Heart right ventricle (tissue), 16 donors: Measurements from ENCODE around the gene EMC8. TPM values are rescaled to one million over a fixed set of nuclear protein-coding genes. Genes with fewer than 3 reads are reported as not detected.

Source experiments
- ATAC-seq, 8 donors: fragments of 200-7000 bp; cut with Tn5 transposase; one replicate each; pipeline ENCODE4 v1.9.1; 2020; ENCODE audit warnings: mild to moderate bottlenecking in 8 of 8, moderate library complexity in 8 of 8, moderate number of reproducible peaks in 1 of 8
- DNase-seq, 2 donors: peaks; one replicate each; pipeline ENCODE4 v3.0.0-alpha.2; 2020
- H3K27ac ChIP-seq, 10 donors: fragments of 200-600 bp; sonication (generic) in 2 of 10; one replicate each; pipeline versions ENCODE4 v1.5.0 to v1.8.0; 2020 to 2022; ENCODE audit warnings: mild to moderate bottlenecking in 3 of 10
- H3K27me3 ChIP-seq, 7 donors: fragments of 200-600 bp; one replicate each; pipeline ENCODE4 v1.8.0; 2021 to 2022; ENCODE audit warnings: mild to moderate bottlenecking in 2 of 7
- H3K36me3 ChIP-seq, 9 donors: fragments of 200-600 bp; sonication (generic) in 1 of 9; one replicate each; pipeline versions ENCODE4 v1.5.0 to v1.8.0; 2020 to 2022; ENCODE audit warnings: mild to moderate bottlenecking in 2 of 9
- H3K4me1 ChIP-seq, 9 donors: fragments of 200-600 bp; sonication (generic) in 1 of 9; one replicate each; pipeline versions ENCODE4 v1.5.0 to v1.8.0; 2020 to 2022; ENCODE audit warnings: mild to moderate bottlenecking in 4 of 9
- H3K4me3 ChIP-seq, 10 donors: fragments of 200-600 bp; sonication (generic) in 2 of 10; one replicate each; pipeline versions ENCODE4 v1.5.0 to v1.8.0; 2020 to 2022; ENCODE audit warnings: mild to moderate bottlenecking in 7 of 10, moderate library complexity in 2 of 10
- H3K9me3 ChIP-seq, 11 donors: fragments of 200-600 bp in 10 of 11; sonication (generic) in 2 of 11; one replicate each; pipeline versions ENCODE4 v1.5.0 to v1.8.0; 2013 to 2022; ENCODE audit warnings: mild to moderate bottlenecking in 2 of 11, control low read depth in 1 of 11, moderate library complexity in 1 of 11
- CTCF ChIP-seq, 9 donors: fragments of 200-600 bp; sonication (generic) in 2 of 9; IDR thresholded peaks; one replicate each; pipeline versions ENCODE4 v1.5.0 to v1.8.0; 2021 to 2022; ENCODE audit warnings: antibody characterized with exemption in 9 of 9, mild to moderate bottlenecking in 5 of 9, moderate library complexity in 1 of 9
- WGBS, 2 donors: extraction: QIAGEN DNeasy Blood & Tissue Kit; methylation state at CpG; one replicate each; pipeline ENCODE4 v1.1.7; 2013; ENCODE audit warnings: inconsistent platforms in 1 of 2; 5-methylcytosine and 5-hydroxymethylcytosine counted together
- intact Hi-C, 10 donors: fragments of 100-400 bp; cut with DNase I; formaldehyde crosslinking; loops; one replicate each; pipeline versions ENCODE4 v1.11.1 to v1.14.2; 2022
- microRNA-seq, 2 donors: library from miRNA; unstranded; fragments of <30 nt; microRNA quantifications; one replicate each; pipeline ENCODE4 v1.2.0, GENCODE V29; 2021
- polyA plus RNA-seq, 2 donors: library from polyadenylated mRNA; stranded (reverse); fragments of 200-250 nt; gene quantifications; one replicate each; pipeline ENCODE4 v1.2.3, GENCODE V29; 2013
- total RNA-seq, 10 donors: library from RNA; stranded (reverse); fragmentation: NEBNext Ultra II Directional in 3 of 10; extraction: Animal tissue kit (Norgen Biotek cat#: 25700) in 3 of 10; gene quantifications; one replicate each; pipeline versions ENCODE4 v1.2.1 to v1.2.4, GENCODE V29; 2021 to 2023
- donor health status: Arrhythmogenic right ventricular cardiomyopathy.
- donor health status: ischemic (EF 13 %, LVEDD 7.1; RV severe dilation, severe dysfunction).
- donor health status: healthy with polysubstance abuse.
- donor health status: DM: no; HTN: yes; CAD: no.
- donor health status: DM: no; HTN: no; CAD: no.
- donor health status: ischemic (EF 25% LVEDD 6.9; RV normal size, moderate dysfunction).
- donor health status: ischemic (EF 25% LVEDD 5.7; RV mildly dilated, moderate dysfunction).
- donor health status: healthy.
- donor health status: DM: yes; HTN: yes; CAD: no.
- donor health status: Ischemic cardiomyopathy.
- donor health status: ischemic (EF 35%, LVEDD 5.7; RV mildly dilated, moderate dysfunction).
- donor health status: nonischemic (EF 11% LVEDD 7.7; RV severe dilation, severe dysfunction).
- donor health status: DM: yes; HTN: yes; CAD: no.
- donor health status: PGD.
- donor health status: ischemic (EF 29% LVEDD 5.4; RV normal size, mild dysfunction).
- donor health status: nonischemic (EF 23%, LVEDD 6.1; RV moderate dilation, normal function).

The EMC8 gene
- total and polyA plus RNA-seq, 12 donors = 6.2 to 29.0 (median 25.3) TPM

DNA sequence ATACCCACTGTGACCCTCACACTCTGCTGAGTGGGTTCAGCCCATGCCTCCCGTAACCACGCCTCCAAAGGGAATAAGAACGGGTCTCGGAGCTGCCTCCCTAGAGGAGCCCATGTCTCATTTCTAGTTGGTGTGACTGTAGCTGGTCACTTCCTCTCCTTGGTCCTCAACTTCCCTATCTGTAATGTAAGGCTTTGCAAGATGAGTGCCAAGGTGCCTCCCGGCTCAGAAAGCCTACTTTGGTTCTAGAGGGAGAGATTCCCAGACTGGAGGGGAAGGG is 69.2 kb downstream of the EMC8 start:
- Histone ChIP-seq H3K9me3 (no peaks in the 10 kb centered on the region), H3K4me3 (no peak overlapping the region), H3K27ac (peak overlapping the region in 1 of 10 donors; percentile 73), H3K4me1 (peaks cover 0 to 30% (median 0%) of the 10 kb centered on the region in 9 donors), H3K27me3 (peaks cover 0 to 3% (median 0%) of the 10 kb centered on the region in 7 donors), H3K36me3 (no peaks in the 10 kb centered on the region)
- intact Hi-C loops = no loop called here
- no peak for DNase-seq
- 85 to 92% methylated on average over 5 of the region's 5 CpGs for whole genome bisulfite sequencing, 2 donors
- no peak for TF ChIP-seq CTCF (IDR thresholded peaks at IDR 0.05)
- ATAC-seq = no peak

GRCh38 chr16:85729452-85730185 is 69.7 kb downstream of the EMC8 start:
- Histone ChIP-seq H3K36me3 (no peaks in the 10 kb centered on the region), H3K4me3 (no peak overlapping the region), H3K4me1 (peaks cover 0 to 28% (median 0%) of the 10 kb centered on the region in 9 donors), H3K27me3 (peaks cover 0 to 3% (median 0%) of the 10 kb centered on the region in 7 donors), H3K27ac (peak overlapping the region in 1 of 10 donors; percentile 73), H3K9me3 (no peaks in the 10 kb centered on the region)
- 71 to 80% methylated on average over 16 of the region's 16 CpGs for WGBS, 2 donors
- ATAC-seq = no peak
- intact Hi-C loops = loop anchor here in 1 of 10 donors (10.0 kb wide), 1 partner anchor 475 kb away; no protein-coding TSS in a partner anchor
- no peak for DNase-seq
- TF ChIP-seq CTCF (IDR thresholded peaks at IDR 0.05) = no peak

- no peaks in the 10 kb centered on the region for H3K36me3 ChIP-seq
- ATAC-seq = no peak
- H3K9me3 ChIP-seq = no peaks in the 10 kb centered on the region
- intact Hi-C loops = loop anchor here in 1 of 10 donors (10.0 kb wide), 1 partner anchor 474 kb away; no protein-coding TSS in a partner anchor
- no peak overlapping the region for H3K27ac ChIP-seq
- peaks cover 0 to 22% (median 0%) of the 10 kb centered on the region in 9 donors for H3K4me1 ChIP-seq
- H3K4me3 ChIP-seq = no peak overlapping the region
- DNase-seq = no peak
- peaks cover 0 to 3% (median 0%) of the 10 kb centered on the region in 7 donors for H3K27me3 ChIP-seq
- TF ChIP-seq CTCF (IDR thresholded peaks at IDR 0.05) = peak in 1 of 9 donors; percentile 15
- WGBS, 2 donors = 65 to 76% methylated on average over 7 of the region's 7 CpGs
Observed at GRCh38 chr16:85728879-85729278, 70.5 kb downstream of the EMC8 start.

Small RNA genes within 50 kb of the gene (microRNA-seq; reads per million reads assigned to microRNA genes)
- 0 to 0.60 reads per million in 2 donors for gene MIR1910

Other genes starting within 250 kb of the EMC8 start
- 10 to 100 TPM; 31.1 to 53.2 (median 33.6) TPM for gene GSE1, start 186.2 kb downstream of the EMC8 start, total RNA-seq
- 10 to 100 TPM; 15.6 to 25.0 TPM for gene GSE1, start 186.2 kb downstream of the EMC8 start, polyA plus RNA-seq
- gene GINS2, start 110.6 kb downstream of the EMC8 start, total RNA-seq = 1 to 10 TPM in 2 of 10 donors, under 1 TPM in 8; 0.20 to 2.8 (median 0.80) TPM
- under 1 TPM; 0.22 to 0.51 TPM for gene GINS2, start 110.6 kb downstream of the EMC8 start, polyA plus RNA-seq
- 1 to 10 TPM in 8 of 10 donors, under 1 TPM in 2; 0.56 to 6.5 (median 1.2) TPM for gene C16orf74, start 48.4 kb downstream of the EMC8 start, total RNA-seq
- gene C16orf74, start 48.4 kb downstream of the EMC8 start, polyA plus RNA-seq = 1 to 10 TPM in 1 of 2 donors, under 1 TPM in 1; 0.87 to 4.4 TPM
- gene COX4I1, start 151 bp upstream of the EMC8 start, total RNA-seq = 1,000 to 10,000 TPM; 1,221 to 2,099 (median 1,899) TPM
- gene COX4I1, start 151 bp upstream of the EMC8 start, polyA plus RNA-seq = 1,000 to 10,000 TPM; 2,661 to 4,942 TPM
- gene IRF8, start 99.6 kb upstream of the EMC8 start, total RNA-seq = 10 to 100 TPM in 1 of 10 donors, 1 to 10 TPM in 7, under 1 TPM in 2; 0.72 to 29.4 (median 2.5) TPM
- gene IRF8, start 99.6 kb upstream of the EMC8 start, polyA plus RNA-seq = 1 to 10 TPM; 1.7 to 1.9 TPM